ENCODE results near the gene DLX1.

DNA sequence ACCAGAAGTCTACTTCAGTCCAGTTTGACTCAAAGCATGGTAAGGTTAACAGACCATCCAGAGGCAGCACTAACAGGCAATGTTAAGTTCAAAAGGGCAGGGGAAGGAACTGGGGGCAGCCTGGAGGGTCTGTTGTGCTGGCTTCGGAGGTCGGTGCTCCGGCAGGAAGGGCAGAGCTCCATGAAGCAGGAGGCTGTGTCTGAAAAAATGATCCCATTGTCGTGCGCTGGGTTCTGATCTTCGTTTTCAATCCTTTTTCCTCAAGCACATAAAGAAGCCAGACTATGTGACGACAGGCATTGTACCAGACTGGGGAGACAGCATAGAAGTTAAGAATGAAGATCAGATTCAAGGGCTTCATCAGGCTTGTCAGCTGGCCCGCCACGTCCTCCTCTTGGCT lies 21.9 kb upstream of the DLX1 start:
- TF ChIP-seq, protein P1, sequence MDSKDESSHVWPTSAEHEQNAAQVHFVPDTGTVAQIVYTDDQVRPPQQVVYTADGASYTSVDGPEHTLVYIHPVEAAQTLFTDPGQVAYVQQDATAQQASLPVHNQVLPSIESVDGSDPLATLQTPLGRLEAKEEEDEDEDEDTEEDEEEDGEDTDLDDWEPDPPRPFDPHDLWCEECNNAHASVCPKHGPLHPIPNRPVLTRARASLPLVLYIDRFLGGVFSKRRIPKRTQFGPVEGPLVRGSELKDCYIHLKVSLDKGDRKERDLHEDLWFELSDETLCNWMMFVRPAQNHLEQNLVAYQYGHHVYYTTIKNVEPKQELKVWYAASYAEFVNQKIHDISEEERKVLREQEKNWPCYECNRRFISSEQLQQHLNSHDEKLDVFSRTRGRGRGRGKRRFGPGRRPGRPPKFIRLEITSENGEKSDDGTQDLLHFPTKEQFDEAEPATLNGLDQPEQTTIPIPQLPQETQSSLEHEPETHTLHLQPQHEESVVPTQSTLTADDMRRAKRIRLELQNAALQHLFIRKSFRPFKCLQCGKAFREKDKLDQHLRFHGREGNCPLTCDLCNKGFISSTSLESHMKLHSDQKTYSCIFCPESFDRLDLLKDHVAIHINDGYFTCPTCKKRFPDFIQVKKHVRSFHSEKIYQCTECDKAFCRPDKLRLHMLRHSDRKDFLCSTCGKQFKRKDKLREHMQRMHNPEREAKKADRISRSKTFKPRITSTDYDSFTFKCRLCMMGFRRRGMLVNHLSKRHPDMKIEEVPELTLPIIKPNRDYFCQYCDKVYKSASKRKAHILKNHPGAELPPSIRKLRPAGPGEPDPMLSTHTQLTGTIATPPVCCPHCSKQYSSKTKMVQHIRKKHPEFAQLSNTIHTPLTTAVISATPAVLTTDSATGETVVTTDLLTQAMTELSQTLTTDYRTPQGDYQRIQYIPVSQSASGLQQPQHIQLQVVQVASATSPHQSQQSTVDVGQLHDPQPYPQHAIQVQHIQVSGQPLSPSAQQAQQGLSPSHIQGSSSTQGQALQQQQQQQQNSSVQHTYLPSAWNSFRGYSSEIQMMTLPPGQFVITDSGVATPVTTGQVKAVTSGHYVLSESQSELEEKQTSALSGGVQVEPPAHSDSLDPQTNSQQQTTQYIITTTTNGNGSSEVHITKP (tag by site-specific recombination; IDR thresholded peaks at IDR 0.05): no peak
- TF ChIP-seq ZNF350 (tag by site-specific recombination; IDR thresholded peaks at IDR 0.05) (no peak), GLI4 (tag by site-specific recombination; IDR thresholded peaks at IDR 0.05) (no peak), ZBTB1 (tag by site-specific recombination; IDR thresholded peaks at IDR 0.05) (no peak), GFI1B (tag by site-specific recombination; IDR thresholded peaks at IDR 0.05) (no peak), ZBTB8A (tag by site-specific recombination; IDR thresholded peaks at IDR 0.05) (no peak)
- TF ChIP-seq, protein P2, sequence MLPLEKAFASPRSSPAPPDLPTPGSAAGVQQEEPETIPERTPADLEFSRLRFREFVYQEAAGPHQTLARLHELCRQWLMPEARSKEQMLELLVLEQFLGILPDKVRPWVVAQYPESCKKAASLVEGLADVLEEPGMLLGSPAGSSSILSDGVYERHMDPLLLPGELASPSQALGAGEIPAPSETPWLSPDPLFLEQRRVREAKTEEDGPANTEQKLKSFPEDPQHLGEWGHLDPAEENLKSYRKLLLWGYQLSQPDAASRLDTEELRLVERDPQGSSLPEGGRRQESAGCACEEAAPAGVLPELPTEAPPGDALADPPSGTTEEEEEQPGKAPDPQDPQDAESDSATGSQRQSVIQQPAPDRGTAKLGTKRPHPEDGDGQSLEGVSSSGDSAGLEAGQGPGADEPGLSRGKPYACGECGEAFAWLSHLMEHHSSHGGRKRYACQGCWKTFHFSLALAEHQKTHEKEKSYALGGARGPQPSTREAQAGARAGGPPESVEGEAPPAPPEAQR (tag by site-specific recombination; IDR thresholded peaks at IDR 0.05): no peak
- TF ChIP-seq, protein P3, sequence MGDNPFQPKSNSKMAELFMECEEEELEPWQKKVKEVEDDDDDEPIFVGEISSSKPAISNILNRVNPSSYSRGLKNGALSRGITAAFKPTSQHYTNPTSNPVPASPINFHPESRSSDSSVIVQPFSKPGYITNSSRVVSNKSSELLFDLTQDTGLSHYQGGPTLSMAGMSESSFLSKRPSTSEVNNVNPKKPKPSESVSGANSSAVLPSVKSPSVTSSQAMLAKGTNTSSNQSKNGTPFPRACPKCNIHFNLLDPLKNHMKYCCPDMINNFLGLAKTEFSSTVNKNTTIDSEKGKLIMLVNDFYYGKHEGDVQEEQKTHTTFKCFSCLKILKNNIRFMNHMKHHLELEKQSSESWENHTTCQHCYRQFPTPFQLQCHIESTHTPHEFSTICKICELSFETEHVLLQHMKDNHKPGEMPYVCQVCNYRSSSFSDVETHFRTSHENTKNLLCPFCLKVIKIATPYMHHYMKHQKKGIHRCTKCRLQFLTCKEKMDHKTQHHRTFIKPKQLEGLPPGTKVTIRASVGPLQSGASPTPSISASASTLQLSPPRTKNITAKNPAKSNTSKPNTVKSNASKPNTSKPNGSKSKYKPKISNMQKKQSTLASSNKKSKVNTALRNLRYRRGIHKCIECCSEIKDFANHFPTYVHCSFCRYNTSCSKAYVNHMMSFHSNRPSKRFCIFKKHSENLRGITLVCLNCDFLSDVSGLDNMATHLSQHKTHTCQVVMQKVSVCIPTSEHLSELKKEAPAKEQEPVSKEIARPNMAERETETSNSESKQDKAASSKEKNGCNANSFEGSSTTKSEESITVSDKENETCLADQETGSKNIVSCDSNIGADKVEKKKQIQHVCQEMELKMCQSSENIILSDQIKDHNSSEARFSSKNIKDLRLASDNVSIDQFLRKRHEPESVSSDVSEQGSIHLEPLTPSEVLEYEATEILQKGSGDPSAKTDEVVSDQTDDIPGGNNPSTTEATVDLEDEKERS (tag by site-specific recombination; IDR thresholded peaks at IDR 0.05): no peak
